HG03280 (cell line): ENCODE results near the gene WFS1.

Experiments used
- ATAC-seq: cut with Tn5 transposase; IDR thresholded peaks from one replicate; pipeline ENCODE4 v1.9.1; 2021; ENCODE audit warnings: mild to moderate bottlenecking, moderate library complexity; ENCODE audit not compliant: unreplicated experiment

The WFS1 gene

GRCh38 chr4:6258026-6258360 is 11.7 kb upstream of the WFS1 start:
- no peak for ATAC-seq

- no peak for ATAC-seq
Observed at GRCh38 chr4:6258741-6259140, 10.9 kb upstream of the WFS1 start.

- no peak for ATAC-seq
Observed at GRCh38 chr4:6259886-6260285, 9.8 kb upstream of the WFS1 start.

- ATAC-seq: no peak
Observed at GRCh38 chr4:6262176-6262575, 7.5 kb upstream of the WFS1 start.

- no peak for ATAC-seq
Observed at GRCh38 chr4:6262847-6263487, 6.7 kb upstream of the WFS1 start.

GRCh38 chr4:6263526-6264224 is 6.0 kb upstream of the WFS1 start:
- ATAC-seq: no peak

- no peak for ATAC-seq
Observed at GRCh38 chr4:6264225-6264540, 5.5 kb upstream of the WFS1 start.

- ATAC-seq: no peak
Observed at GRCh38 chr4:6265546-6265945, 4.1 kb upstream of the WFS1 start.

- no peak for ATAC-seq
Observed at GRCh38 chr4:6267573-6267972, 2.1 kb upstream of the WFS1 start.

- ATAC-seq: peak; percentile 7
Observed at GRCh38 chr4:6268650-6269615, 717 bp upstream of the WFS1 start.

GRCh38 chr4:6270636-6271121 is 1.0 kb downstream of the WFS1 start:
- no peak for ATAC-seq

- ATAC-seq: no peak
Observed at GRCh38 chr4:6271206-6271605, 1.6 kb downstream of the WFS1 start.

- ATAC-seq: no peak
Observed at GRCh38 chr4:6271701-6272465, 2.2 kb downstream of the WFS1 start.

- ATAC-seq: no peak
Observed at GRCh38 chr4:6272863-6273660, 3.4 kb downstream of the WFS1 start.

- ATAC-seq: no peak
Observed at GRCh38 chr4:6273661-6273990, 4.0 kb downstream of the WFS1 start.

- ATAC-seq: no peak
Observed at GRCh38 chr4:6275351-6275750, 5.7 kb downstream of the WFS1 start.

GRCh38 chr4:6275898-6276806 is 6.5 kb downstream of the WFS1 start:
- ATAC-seq: no peak

- ATAC-seq: no peak
Observed at GRCh38 chr4:6277139-6277802, 7.6 kb downstream of the WFS1 start.
